ENCODE data around the gene NYNRIN. TPM values are rescaled to one million over a fixed set of nuclear protein-coding genes. Genes with fewer than 3 reads are reported as not detected.

NYNRIN gene
- total and polyA plus RNA-seq, 2 of the 8 experiments (the other 6 are each of a cell fraction or from before 2014, with no cell fraction given): 15.2 to 18.3 TPM

GRCh38 chr14:24367514-24368211, 31.1 kb upstream of the NYNRIN start, which contains the start of gene NFATC4 (continued):
- TF ChIP-seq PHF8 (conservative IDR thresholded peaks at IDR 0.05; ENCODE audit: low read depth, low read length): no peak

Data from H1 (cell line).